K562 (cell line): ENCODE results near the gene SPATA20. TPM values are rescaled to one million over a fixed set of nuclear protein-coding genes. Genes with fewer than 3 reads are reported as not detected.

ENCODE experiments used
- ATAC-seq: fragments of 200-7000 bp; cut with Tn5 transposase; 3 replicates; pipeline ENCODE4 v1.9.1; 2020; ENCODE audit warnings: moderate library complexity
- BruUV-seq: library from RNA; stranded (reverse); fragments of 400-500 nt; replicated peaks from 2 replicates; lab custom pipeline; 2021; lab: Mats Ljungman, UMichigan
- CTCF ChIA-PET: fragments of 300-600 bp; formaldehyde crosslinking; extraction: SDS; loops from one replicate; lab custom pipeline; 2021; ENCODE audit warnings: low intra/inter-chr PET ratio; lab: Yijun Ruan, JAX
- POLR2A ChIA-PET: fragments of 300-600, 350-650 bp; sonication (Branson Sonifier 250); formaldehyde crosslinking; extraction: SDS; loops from one replicate; lab custom pipeline; 2021; ENCODE audit warnings: antibody characterized with exemption, inconsistent platforms; lab: Yijun Ruan, JAX
- DNase-seq, 4 experiments: peaks; one replicate each; pipeline versions ENCODE4 v3.0.0 to v3.0.0-alpha.2; 2011 to 2018; ENCODE audit warnings: low spot score in 3 of 4, mixed read lengths in 3 of 4; ENCODE audit errors: extremely low read depth in 1 of 4
- FAIRE-seq: peaks from 2 replicates; lab custom pipeline; 2011; peaks lifted over from hg19 to GRCh38; lab: Jason Lieb, UNC
- H2AFZ ChIP-seq: 2 replicates; pipeline ENCODE4 v1.6.0; 2011; ENCODE audit warnings: low read depth, low read length, control low read depth, inconsistent platforms
- H3K27ac ChIP-seq: fragments of 200-600 bp; 3 replicates; pipeline ENCODE4 v1.8.0; 2011; ENCODE audit warnings: low read depth, mild to moderate bottlenecking, control low read depth, inconsistent platforms, low read length, moderate library complexity, mixed read lengths; ENCODE audit errors: extremely low read depth
- H3K27me3 ChIP-seq, 2 experiments: fragments of 300-600 bp in 1 of 2; 2 replicates in 1 of 2; 3 replicates in 1 of 2; pipeline versions ENCODE4 v1.6.0 to v1.8.0; 2011; ENCODE audit warnings: inconsistent platforms in 2 of 2, low read length in 2 of 2, mild to moderate bottlenecking in 1 of 2, mixed read lengths in 1 of 2, moderate library complexity in 1 of 2; ENCODE audit not compliant: control insufficient read depth in 2 of 2, insufficient read depth in 2 of 2
- H3K36me3 ChIP-seq: fragments of 300-600 bp; 3 replicates; pipeline ENCODE4 v1.8.0; 2011; ENCODE audit warnings: mild to moderate bottlenecking, low read length, inconsistent platforms; ENCODE audit not compliant: control insufficient read depth, insufficient read depth
- H3K4me1 ChIP-seq, 2 experiments: fragments of 200-600 bp in 1 of 2; replicated peaks in 1 of 2; 2 replicates in 1 of 2; 3 replicates in 1 of 2; pipeline versions ENCODE4 v1.5.1 to v1.8.0; 2011; ENCODE audit warnings: inconsistent platforms in 2 of 2, low read length in 2 of 2, mild to moderate bottlenecking in 1 of 2, mixed read lengths in 1 of 2, moderate library complexity in 1 of 2; ENCODE audit not compliant: control insufficient read depth in 2 of 2, insufficient read depth in 2 of 2
- H3K4me2 ChIP-seq: 2 replicates; pipeline ENCODE4 v1.6.1; 2011; ENCODE audit warnings: low read length, control low read depth, inconsistent platforms, mixed read lengths; ENCODE audit not compliant: insufficient read depth
- H3K4me3 ChIP-seq: fragments of 200-600 bp; sonication (generic), shearing (Covaris generic); 2 replicates; pipeline ENCODE4 v1.5.1; 2016; ENCODE audit warnings: control low read depth, inconsistent platforms
- H3K79me2 ChIP-seq: fragments of 200-600 bp; 3 replicates; pipeline ENCODE4 v1.8.0; 2011; ENCODE audit warnings: low read length, inconsistent platforms; ENCODE audit not compliant: control insufficient read depth, insufficient read depth
- H3K9ac ChIP-seq, 2 experiments: 2 replicates each; pipeline versions ENCODE4 v1.6.0 to v1.6.1; 2011; ENCODE audit warnings: low read depth in 2 of 2, low read length in 2 of 2, control low read depth in 1 of 2, inconsistent platforms in 1 of 2, mild to moderate bottlenecking in 1 of 2, mixed read lengths in 1 of 2; ENCODE audit not compliant: insufficient read depth in 1 of 2
- H3K9me1 ChIP-seq: one replicate; pipeline ENCODE4 v1.6.0; 2011; ENCODE audit warnings: inconsistent platforms, mild to moderate bottlenecking, low read length, moderate library complexity; ENCODE audit not compliant: control insufficient read depth, insufficient read depth
- H3K9me3 ChIP-seq: replicated peaks from 2 replicates; pipeline ENCODE4 v1.5.1; 2011; ENCODE audit warnings: low read depth, low read length, inconsistent platforms; ENCODE audit not compliant: control insufficient read depth, insufficient read depth
- H4K20me1 ChIP-seq: replicated peaks from 2 replicates; pipeline ENCODE4 v1.6.1; 2011; ENCODE audit warnings: low read length, inconsistent platforms, mixed read lengths; ENCODE audit not compliant: control insufficient read depth, insufficient read depth
- DPF2 ChIP-seq: fragments of 450-650 bp; IDR thresholded peaks from 2 replicates; pipeline ENCODE4 v1.6.1; 2016
- MCM5 ChIP-seq: fragments of 450-650 bp; IDR thresholded peaks from 2 replicates; pipeline ENCODE4 v1.6.1; 2016; ENCODE audit warnings: low read depth
- MYBL2 ChIP-seq, 2 experiments: fragments of 450-650 bp in 1 of 2; sonication (generic) in 1 of 2; formaldehyde crosslinking in 1 of 2; IDR thresholded peaks; 2 replicates each; pipeline versions ENCODE4 v1.6.1 to v1.8.1; 2017 to 2022; ENCODE audit warnings: borderline replicate concordance in 1 of 2, inconsistent platforms in 1 of 2, low read depth in 1 of 2, mild to moderate bottlenecking in 1 of 2, missing genetic modification reagents in 1 of 2, moderate library complexity in 1 of 2
- TAF15 ChIP-seq: fragments of 200-400 bp; formaldehyde crosslinking; IDR thresholded peaks from 2 replicates; pipeline ENCODE4 v1.6.1; 2017; ENCODE audit warnings: mild to moderate bottlenecking, low read depth, low read length, moderate library complexity
- ZNF699 ChIP-seq: fragments of 250-450 bp; sonication (Bioruptor Pico); IDR thresholded peaks from 2 replicates; pipeline ENCODE4 v1.8.0; 2021; ENCODE audit warnings: mild to moderate bottlenecking, moderate library complexity; ENCODE audit not compliant: insufficient replicate concordance
- ZSCAN32 ChIP-seq: fragments of 450-650 bp; formaldehyde crosslinking; IDR thresholded peaks from 2 replicates; pipeline ENCODE4 v1.4.0; 2020; ENCODE audit warnings: mild to moderate bottlenecking, moderate library complexity
- WGBS: fragments of 100-300 bp; shearing (Covaris generic); methylation state at CpG from one replicate; pipeline ENCODE4 v1.1.6; 2016; ENCODE audit warnings: low coverage, mixed read lengths; ENCODE audit not compliant: insufficient coverage; ENCODE audit errors: missing lambda C conversion rate; 5-methylcytosine and 5-hydroxymethylcytosine counted together
- in situ Hi-C: fragments of 300-500 bp; cut with MboI; formaldehyde crosslinking; loops from 4 replicates; pipeline ENCODE4 v1.15.0; 2018; ENCODE audit warnings: inconsistent platforms, mixed read lengths
- intact Hi-C: fragments of 100-400 bp; cut with micrococcal nuclease; formaldehyde crosslinking; loops from 2 replicates; pipeline ENCODE4 v1.14.2; 2022
- polyA plus RNA-seq, 8 experiments: library from polyadenylated mRNA; depleted of rRNA in 4 of 8; stranded (reverse) in 5 of 8; unstranded in 3 of 8; fragments of >200 nt; fragmentation: Nextera tagmentation in 2 of 8; fragmentation: Illumina TruSeq in 1 of 8; extraction: Ambion mirVana in 2 of 8; extraction: Trizol in 1 of 8; gene quantifications; 2 replicates each; pipeline versions ENCODE4 v1.2.1 to v1.2.3, GENCODE V29; 2011 to 2014; ENCODE audit warnings: inconsistent platforms in 1 of 8, missing spikeins in 1 of 8
- total RNA-seq, 7 experiments: library from RNA; depleted of rRNA in 6 of 7; stranded (reverse); fragments of >200 nt in 6 of 7; fragmentation: Illumina TruSeq in 2 of 7; extraction: Trizol in 2 of 7; gene quantifications; 2 replicates each; pipeline versions ENCODE4 v1.2.1 to v1.2.3, GENCODE V29; 2011 to 2021; ENCODE audit warnings: low replicate concordance in 1 of 7

Gene SPATA20
- total and polyA plus RNA-seq, 9 of the 15 experiments (the other 6 are each of a cell fraction or from before 2014, with no cell fraction given), result 0.08 to 4.0 (median 1.5) TPM

DNA sequence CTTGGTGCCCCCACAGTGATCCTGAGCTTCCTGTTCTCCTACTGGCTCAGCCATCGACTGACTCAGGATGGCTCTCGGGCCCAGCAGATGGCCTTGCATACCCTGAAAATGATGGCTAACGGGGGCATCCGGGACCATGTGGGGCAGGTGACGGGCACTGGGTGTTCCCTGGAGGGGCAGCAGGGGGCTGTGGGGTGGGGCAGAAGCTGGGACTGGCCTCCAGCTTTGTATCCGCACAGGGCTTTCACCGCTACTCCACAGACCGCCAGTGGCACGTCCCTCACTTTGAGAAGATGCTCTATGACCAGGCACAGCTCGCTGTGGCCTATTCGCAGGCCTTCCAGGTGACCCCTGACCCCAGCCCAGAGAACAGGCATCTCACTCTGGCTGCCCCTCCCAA is 3.0 kb downstream of the SPATA20 start:
- FAIRE-seq, result no peak
- 85% methylated on average over 6 of the region's 11 CpGs for WGBS
- H3K36me3 ChIP-seq, result no peaks in the 10 kb centered on the region
- no TSS peak for BruUV-seq
- H3K4me2 ChIP-seq, result no peak overlapping the region
- no peak for ATAC-seq
- no peaks in the 10 kb centered on the region for H3K79me2 ChIP-seq
- no peak for DNase-seq
- CTCF ChIA-PET, result interaction anchor here (0.8 to 1.7 kb wide), 3 partner anchors 67 to 145 kb away, joined by 3 to 6 read pairs (median 4); no protein-coding TSS in a partner anchor
- TF ChIP-seq MYBL2 (IDR thresholded peaks at IDR 0.05; ENCODE audit: low read depth) (no peak), MYBL2 (CRISPR knock-in tag; IDR thresholded peaks at IDR 0.05; ENCODE audit: borderline replicate concordance) (no peak), DPF2 (no peak), TAF15 (no peak), MCM5 (no peak), ZNF699 (CRISPR knock-in tag) (no peak), ZSCAN32 (CRISPR knock-in tag) (no peak)
- no peak overlapping the region for H2AFZ ChIP-seq
- POLR2A ChIA-PET, result interaction anchor here (0.6 to 0.8 kb wide), 3 partner anchors 76 to 749 kb away, joined by 3 to 4 read pairs (median 3); no protein-coding TSS in a partner anchor
- in situ Hi-C loops (loop anchor here (5.0 to 10.0 kb wide), 4 partner anchors 77 to 405 kb away; no protein-coding TSS in a partner anchor), intact Hi-C loops (loop anchor here (1.0 to 5.0 kb wide), 3 partner anchors 77 to 392 kb away; no protein-coding TSS in a partner anchor)
- H4K20me1 ChIP-seq, result no peaks in the 10 kb centered on the region; the same call in 1 of the 2 replicates
- no peak overlapping the region for H3K4me3 ChIP-seq
- 0 out of 4 replicates have a peak overlapping the region, but pooled peaks of 1 of the 2 experiments have one; percentile 37 for H3K9ac ChIP-seq
- peaks cover 3 to 25% of the 10 kb centered on the region in 2 experiments; a peak in 2 of 5 replicates for H3K27me3 ChIP-seq
- no peaks in the 10 kb centered on the region for H3K9me1 ChIP-seq
- H3K9me3 ChIP-seq, result no peaks in the 10 kb centered on the region
- peaks cover 9 to 43% of the 10 kb centered on the region in 2 experiments; a peak in 4 of 5 replicates for H3K4me1 ChIP-seq
- no peak overlapping the region for H3K27ac ChIP-seq
